Measurements from ENCODE around the gene UGT2B10.
"Not testable (repeated sequence)": the region's sequence is repeated elsewhere in the genome, so short reads cannot be mapped to it uniquely, and the experiment has no call there.

UGT2B10 gene

GRCh38 chr4:68815617-68816409 is at the start of gene UGT2B10:
Gene UGT2B10, plus strand, starts transcription at chr4:68815994. Its CDS starts 26 bp downstream, at chr4:68816020.
- DNase-seq (ENCODE audit: low spot score); in situ Hi-C loops (cut with MboI; ENCODE audit: low sequenced_read_pairs, unreplicated experiment): not testable (repeated sequence)

GRCh38 chr4:68771836-68772235 is 44.0 kb upstream of the UGT2B10 start:
- in situ Hi-C loops (cut with MboI; ENCODE audit: low sequenced_read_pairs, unreplicated experiment); DNase-seq (ENCODE audit: low spot score): not testable (repeated sequence)

GRCh38 chr4:68773699-68774098 is 42.1 kb upstream of the UGT2B10 start:
- no peak for TF ChIP-seq CTCF (IDR thresholded peaks at IDR 0.05; ENCODE audit: borderline replicate concordance, control extremely low read depth, extremely low read depth, insufficient read depth, missing control alignments)
- no peak for DNase-seq (ENCODE audit: low spot score)
- in situ Hi-C loops (cut with MboI; ENCODE audit: low sequenced_read_pairs, unreplicated experiment), result no loop called here

- TF ChIP-seq CTCF (IDR thresholded peaks at IDR 0.05; ENCODE audit: borderline replicate concordance, control extremely low read depth, extremely low read depth, insufficient read depth, missing control alignments), result no peak
- no peak for DNase-seq (ENCODE audit: low spot score)
- in situ Hi-C loops (cut with MboI; ENCODE audit: low sequenced_read_pairs, unreplicated experiment), result no loop called here
Measured at GRCh38 chr4:68780232-68780631, 35.6 kb upstream of the UGT2B10 start.

GRCh38 chr4:68797048-68797447 is 18.7 kb upstream of the UGT2B10 start:
- in situ Hi-C loops (cut with MboI; ENCODE audit: low sequenced_read_pairs, unreplicated experiment), result no loop called here
- no peak for TF ChIP-seq CTCF (IDR thresholded peaks at IDR 0.05; ENCODE audit: borderline replicate concordance, control extremely low read depth, extremely low read depth, insufficient read depth, missing control alignments)
- DNase-seq (ENCODE audit: low spot score), result no peak

GRCh38 chr4:68797618-68798017 is 18.2 kb upstream of the UGT2B10 start:
- in situ Hi-C loops (cut with MboI; ENCODE audit: low sequenced_read_pairs, unreplicated experiment), result no loop called here
- no peak for DNase-seq (ENCODE audit: low spot score)
- TF ChIP-seq CTCF (IDR thresholded peaks at IDR 0.05; ENCODE audit: borderline replicate concordance, control extremely low read depth, extremely low read depth, insufficient read depth, missing control alignments), result no peak

GRCh38 chr4:68803013-68803412 is 12.8 kb upstream of the UGT2B10 start:
- no peak for TF ChIP-seq CTCF (IDR thresholded peaks at IDR 0.05; ENCODE audit: borderline replicate concordance, control extremely low read depth, extremely low read depth, insufficient read depth, missing control alignments)
- in situ Hi-C loops (cut with MboI; ENCODE audit: low sequenced_read_pairs, unreplicated experiment), result no loop called here
- no peak for DNase-seq (ENCODE audit: low spot score)

- DNase-seq (ENCODE audit: low spot score), result no peak
- in situ Hi-C loops (cut with MboI; ENCODE audit: low sequenced_read_pairs, unreplicated experiment), result no loop called here
- no peak for TF ChIP-seq CTCF (IDR thresholded peaks at IDR 0.05; ENCODE audit: borderline replicate concordance, control extremely low read depth, extremely low read depth, insufficient read depth, missing control alignments)
Measured at GRCh38 chr4:68808060-68808459, 7.7 kb upstream of the UGT2B10 start.
